HT-29 (cell line): ENCODE results near the gene DTHD1. TPM values are rescaled to one million over a fixed set of nuclear protein-coding genes. Genes with fewer than 3 reads are reported as not detected.

Experiments used
- DNase-seq: peaks from one replicate; pipeline ENCODE4 v3.0.0-alpha.2; 2015; ENCODE audit warnings: low spot score
- total RNA-seq: library from RNA; depleted of rRNA; stranded (reverse); fragments of >200 nt; shearing (Covaris generic); gene quantifications from 2 replicates; pipeline ENCODE4 v1.2.3, GENCODE V29; 2014

Gene DTHD1
- total RNA-seq, 1 experiment from 2014 or later, result 0.08 TPM

DNA sequence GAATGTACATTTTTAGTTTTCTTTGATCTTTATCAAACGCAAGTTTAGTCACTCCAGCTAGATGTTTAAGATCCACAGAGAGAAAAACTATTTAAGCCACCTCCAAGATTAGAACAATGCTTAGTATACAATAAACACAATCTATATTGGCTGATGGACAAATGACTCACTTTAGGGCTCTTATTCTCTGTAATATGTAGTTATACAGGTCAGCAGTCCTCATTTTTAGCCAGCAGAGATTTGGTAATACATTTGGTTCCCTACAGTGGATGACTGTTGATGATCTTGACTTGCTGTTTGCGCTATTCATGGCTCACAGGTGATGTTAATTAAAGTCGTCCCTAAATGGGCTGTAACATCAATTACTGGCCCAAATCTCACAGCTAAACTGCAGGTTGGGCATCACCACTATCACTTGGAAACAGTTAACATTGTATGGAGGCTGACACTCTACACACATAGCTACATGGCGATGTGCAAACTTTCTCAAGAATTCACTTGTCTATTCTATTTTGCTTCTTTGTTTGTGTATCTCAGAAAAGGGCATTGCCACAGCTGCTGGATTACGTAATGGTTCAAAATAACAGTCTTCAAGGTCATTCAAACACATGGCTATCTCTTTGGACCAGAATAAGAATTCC, 11.8 kb upstream of the DTHD1 start:
- no peak for DNase-seq

- DNase-seq, result peak; percentile 12
Observed at GRCh38 chr4:36273276-36273675, 8.1 kb upstream of the DTHD1 start.

- DNase-seq, result no peak
Observed at GRCh38 chr4:36274158-36274557, 7.3 kb upstream of the DTHD1 start.

GRCh38 chr4:36277533-36277932, 3.9 kb upstream of the DTHD1 start:
- DNase-seq, result no peak

DNA sequence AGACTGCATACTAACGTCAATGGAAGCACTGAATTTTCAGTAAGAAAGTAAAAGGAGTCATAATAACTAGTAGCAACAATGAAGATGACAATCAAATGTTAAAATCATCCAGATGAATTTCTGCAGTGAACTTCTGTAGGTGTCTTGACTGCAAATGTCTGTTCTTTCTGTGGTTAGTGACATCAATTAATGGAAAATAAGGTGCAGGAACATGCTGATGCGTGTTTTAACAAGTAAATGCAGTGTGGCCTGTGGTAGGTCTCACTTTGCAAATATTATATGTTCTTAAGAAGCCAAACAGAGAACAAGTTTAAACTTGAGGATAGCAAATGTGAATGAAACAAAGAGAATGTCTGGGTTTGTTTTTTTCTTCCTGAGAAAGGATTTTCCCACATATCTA, 2.6 kb upstream of the DTHD1 start:
- no peak for DNase-seq

GRCh38 chr4:36280555-36280954, 861 bp upstream of the DTHD1 start:
- DNase-seq, result no peak

DNA sequence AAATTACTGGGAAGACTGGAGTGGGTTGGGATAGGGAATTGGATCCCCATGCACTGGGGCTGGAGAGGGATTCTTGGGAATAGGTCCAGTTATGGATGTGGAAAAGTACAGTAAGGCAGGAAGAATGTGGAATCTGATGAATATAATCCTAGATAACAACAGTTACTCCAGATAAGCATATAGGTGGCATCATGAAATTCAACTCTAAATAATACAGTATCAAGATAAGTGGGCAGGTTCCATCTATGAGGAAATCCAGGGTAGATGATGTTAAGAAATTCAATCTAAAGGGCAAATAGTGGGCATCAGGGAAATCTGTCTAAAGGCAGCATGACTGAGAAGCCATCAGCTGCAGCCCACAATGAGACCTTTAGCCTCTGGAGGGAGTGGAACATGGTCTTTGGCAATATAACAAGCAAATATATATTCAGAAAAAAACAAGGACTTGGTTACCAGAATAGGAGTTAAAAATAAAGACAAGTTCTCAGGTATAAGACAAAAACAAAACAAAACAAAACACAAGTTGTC, 1.2 kb downstream of the DTHD1 start:
- no peak for DNase-seq

GRCh38 chr4:36283912-36284465, 2.6 kb downstream of the DTHD1 start:
- no peak for DNase-seq

- DNase-seq, result peak; percentile 75
Observed at GRCh38 chr4:36285784-36286480, 4.5 kb downstream of the DTHD1 start.

GRCh38 chr4:36286481-36286871, 5.1 kb downstream of the DTHD1 start:
- DNase-seq, result no peak

- DNase-seq, result no peak
Observed at GRCh38 chr4:36288731-36289426, 7.5 kb downstream of the DTHD1 start.

DNA sequence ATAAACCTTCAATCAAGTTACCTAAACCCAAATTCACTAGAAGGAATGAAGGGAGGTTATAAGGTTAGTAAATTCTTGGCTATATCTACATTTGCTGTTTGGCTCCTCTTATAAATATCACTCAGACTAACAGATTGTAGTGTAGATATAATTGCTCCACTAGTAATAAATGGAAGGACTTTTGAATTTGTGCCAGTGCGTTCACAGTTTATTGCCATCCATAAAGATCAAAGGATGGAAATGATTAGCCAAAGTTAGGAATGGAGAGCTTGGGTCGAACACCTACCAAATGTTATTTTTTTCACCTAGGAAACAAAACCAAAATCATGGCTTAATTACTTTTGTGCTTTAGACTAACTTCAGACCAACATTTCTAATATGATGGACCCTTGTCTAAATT, 9.2 kb downstream of the DTHD1 start:
- DNase-seq, result peak; percentile 89

- DNase-seq, result no peak
Observed at GRCh38 chr4:36292556-36293188, 11.3 kb downstream of the DTHD1 start.

DNA sequence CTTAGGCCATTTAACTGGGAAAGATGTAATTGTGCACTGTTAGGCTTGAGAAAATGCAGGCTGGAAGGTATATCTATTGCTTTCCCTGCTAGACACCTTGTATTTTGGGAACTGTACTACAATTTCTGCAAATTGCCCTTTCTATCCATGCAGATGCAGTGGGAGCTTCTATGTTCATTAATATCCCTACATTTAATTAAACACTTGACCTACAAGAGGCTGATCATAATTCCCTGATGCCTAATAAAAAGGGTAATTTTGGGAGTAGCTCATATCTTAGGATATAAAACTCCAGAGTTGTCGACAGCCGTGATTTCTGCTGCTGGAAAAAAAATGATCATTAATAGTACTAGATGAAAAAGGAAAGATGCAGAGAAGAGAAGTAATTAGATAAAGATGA, 19.7 kb downstream of the DTHD1 start:
- DNase-seq, result no peak

GRCh38 chr4:36303426-36304137, 22.2 kb downstream of the DTHD1 start:
- no peak for DNase-seq

- DNase-seq, result no peak
Observed at GRCh38 chr4:36304138-36304681, 22.8 kb downstream of the DTHD1 start.

DNA sequence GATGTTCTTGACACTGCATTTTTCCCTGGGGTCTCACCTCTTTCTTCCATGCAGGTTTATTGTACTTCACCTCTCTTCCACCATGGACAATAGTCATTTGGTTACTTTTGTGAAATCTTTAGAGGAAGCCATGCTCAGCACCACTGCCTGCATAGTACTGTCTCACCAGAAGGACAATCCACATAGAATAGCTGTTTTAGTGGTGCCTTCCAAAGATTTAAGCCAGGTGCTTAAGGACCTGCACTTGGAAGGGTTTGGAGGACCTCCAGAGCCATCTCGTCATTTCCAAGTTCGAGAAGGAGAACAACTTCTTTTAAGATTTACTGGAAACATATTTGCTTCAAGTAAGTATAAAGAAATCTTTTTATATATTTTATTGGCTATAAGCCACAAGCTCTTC, 26.7 kb downstream of the DTHD1 start:
- DNase-seq, result no peak

GRCh38 chr4:36310216-36310615, 28.8 kb downstream of the DTHD1 start:
- no peak for DNase-seq

GRCh38 chr4:36310793-36311192, 29.4 kb downstream of the DTHD1 start:
- DNase-seq, result no peak

- no peak for DNase-seq
Observed at GRCh38 chr4:36312511-36312910, 31.1 kb downstream of the DTHD1 start.

DNA sequence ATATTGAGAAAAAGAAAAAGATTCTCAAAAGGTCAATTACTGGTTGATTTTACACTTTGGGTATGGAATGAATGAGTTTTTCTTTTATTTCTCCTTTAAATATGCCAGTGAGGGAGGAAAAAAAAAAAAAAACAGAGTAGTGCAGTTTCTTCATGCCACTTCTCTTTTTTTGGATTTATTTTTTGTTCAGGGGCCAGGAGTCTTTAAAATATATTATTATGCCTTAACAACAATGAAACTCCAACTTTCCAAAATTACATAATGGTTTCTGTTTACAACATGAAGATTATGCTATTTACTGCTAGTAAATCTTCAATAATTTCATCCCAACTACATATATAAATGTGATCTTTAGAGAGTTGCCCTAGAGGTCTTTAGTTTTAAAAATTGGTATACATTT, 31.9 kb downstream of the DTHD1 start:
- no peak for DNase-seq
